ENCODE measurements around the gene TMEM179B.

Gene TMEM179B

DNA sequence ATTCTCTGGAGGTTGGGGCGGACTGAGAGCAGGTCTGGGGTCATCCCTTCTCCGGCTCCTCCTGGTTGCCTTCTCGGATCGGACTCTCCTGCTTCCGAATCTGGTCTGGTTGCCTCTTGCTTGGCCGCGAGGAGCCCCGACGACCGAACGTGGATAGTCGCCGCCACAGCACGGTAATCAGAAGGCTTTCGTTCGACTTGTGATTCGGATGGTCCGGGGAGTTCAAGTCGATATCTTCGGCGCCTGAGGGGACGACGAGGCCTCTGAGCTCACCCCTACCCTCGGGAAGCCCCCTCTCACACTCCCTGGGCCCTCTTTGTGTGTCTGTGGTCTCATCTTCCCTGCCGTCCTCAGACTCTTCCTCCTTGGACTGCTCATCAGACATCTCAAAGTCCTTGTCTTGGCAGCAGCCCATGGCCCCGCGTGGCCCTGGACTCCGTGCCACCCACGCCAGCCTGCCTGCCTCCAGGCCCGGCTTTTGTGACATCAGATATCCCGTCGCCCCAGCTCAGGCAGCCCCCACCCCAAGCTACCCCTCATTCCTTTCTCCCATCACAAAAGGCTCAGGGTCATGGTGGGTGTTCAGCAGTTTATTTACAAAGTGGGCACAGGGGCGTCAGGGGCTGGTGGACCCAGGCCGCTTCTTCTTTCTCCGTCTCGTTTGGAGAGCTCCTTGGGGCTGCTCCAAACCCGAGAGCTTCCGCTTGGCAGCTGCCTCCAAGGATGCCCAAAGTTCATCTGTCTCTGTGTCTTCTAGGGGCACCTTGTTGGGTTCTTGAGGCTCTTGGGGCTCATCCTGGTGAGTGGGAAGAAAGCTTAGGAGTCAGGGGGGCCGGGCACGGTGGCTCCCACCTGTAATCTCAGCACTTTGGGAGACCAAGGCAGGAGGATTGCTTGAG, 45.4 kb downstream of the TMEM179B start, which contains the start of gene TEX54:
TEX54 (minus strand) TSS at position 506 of the 899 bp plus-strand sequence.
- DNase-seq (ENCODE audit: low spot score), result no peak

DNA sequence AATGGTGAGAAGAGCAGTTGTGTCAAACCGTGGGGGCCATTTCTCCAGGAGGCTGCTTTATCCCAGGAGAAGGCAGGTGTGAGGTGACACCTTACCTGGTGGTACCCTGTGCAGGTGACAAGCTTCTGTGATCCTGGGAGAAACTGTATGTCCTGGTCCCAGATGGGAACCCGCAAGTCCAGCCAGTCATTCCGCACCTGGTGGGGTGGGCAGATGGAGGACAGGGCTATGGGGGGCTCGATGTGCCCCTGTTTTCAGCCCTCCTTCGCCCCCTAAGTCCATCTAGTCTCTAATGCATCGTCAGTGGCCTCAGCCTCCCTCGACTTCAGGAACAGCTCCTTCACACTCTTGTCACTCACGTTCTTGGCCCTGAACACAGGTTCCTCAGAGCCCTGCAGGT, 48.1 kb downstream of the TMEM179B start:
- no peak for DNase-seq (ENCODE audit: low spot score)

DNA sequence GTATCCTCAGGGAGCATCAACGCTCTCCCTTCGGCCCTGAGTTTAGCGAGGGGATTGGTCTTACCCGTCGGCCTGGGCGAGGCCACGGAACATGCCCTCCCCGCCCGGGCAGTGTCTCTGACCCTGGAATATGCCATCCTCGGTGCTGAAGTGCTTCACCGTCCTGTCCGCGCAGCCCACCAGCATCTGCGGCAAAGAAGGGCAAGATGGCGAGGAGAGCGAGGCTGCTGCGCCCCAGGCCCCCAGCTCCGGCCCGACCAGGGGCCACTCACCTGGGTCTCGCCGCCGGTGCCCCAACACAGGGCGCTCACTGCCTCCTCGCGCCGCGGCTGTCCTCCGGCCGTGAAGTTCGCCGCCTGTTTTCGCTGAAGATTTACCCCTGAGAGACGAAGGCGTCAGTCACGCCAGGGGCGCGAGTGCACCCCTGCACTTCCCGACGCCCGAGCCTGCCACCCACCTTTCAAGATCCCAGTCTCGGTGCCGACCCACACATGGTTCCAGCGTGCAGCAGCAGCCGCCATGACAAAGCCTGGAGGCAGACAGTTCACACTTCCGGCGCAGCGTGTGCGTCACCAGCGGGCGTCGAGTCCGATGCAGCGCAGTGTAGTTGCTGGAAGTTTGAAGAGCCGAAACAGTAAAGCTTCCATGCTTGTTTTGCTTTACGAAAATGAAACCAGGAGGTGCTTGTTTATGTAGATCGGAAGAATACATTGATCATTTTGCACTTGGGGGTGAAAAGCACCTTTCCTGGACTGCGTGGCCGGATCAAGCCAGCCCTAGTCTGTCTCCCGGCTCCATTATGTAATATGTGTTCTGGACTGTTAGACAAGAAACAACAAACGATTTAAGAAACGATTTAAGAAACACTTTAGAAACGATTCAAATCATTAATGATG, 52.1 kb downstream of the TMEM179B start, which contains the start of gene WDR74:
WDR74 (minus strand) TSS at position 541 of the 896 bp plus-strand sequence; CDS start at position 521, 20 bp downstream.
- peak; percentile 69 for DNase-seq (ENCODE audit: low spot score)
